Glutamatergic neuron (in vitro differentiated cells): ENCODE measurements around the gene MEX3B. TPM values are rescaled to one million over a fixed set of nuclear protein-coding genes. Genes with fewer than 3 reads are reported as not detected.

Experiments
- DNase-seq: peaks from one replicate; pipeline ENCODE4 v3.0.0; 2022
- H3K27ac Mint-ChIP-seq: one replicate; pipeline ENCODE4 v1.8.0; 2020; ENCODE audit warnings: mild to moderate bottlenecking, mixed read lengths, inconsistent platforms; ENCODE audit not compliant: unreplicated experiment
- H3K27me3 Mint-ChIP-seq: one replicate; pipeline ENCODE4 v1.8.0; 2020; ENCODE audit warnings: mild to moderate bottlenecking, moderate library complexity, mixed read lengths, inconsistent platforms; ENCODE audit not compliant: unreplicated experiment
- H3K36me3 Mint-ChIP-seq: one replicate; pipeline ENCODE4 v1.8.0; 2020; ENCODE audit warnings: mild to moderate bottlenecking, mixed read lengths, inconsistent platforms; ENCODE audit not compliant: unreplicated experiment
- H3K4me1 Mint-ChIP-seq: one replicate; pipeline ENCODE4 v1.8.0; 2020; ENCODE audit warnings: mild to moderate bottlenecking, low read depth, mixed read lengths, inconsistent platforms; ENCODE audit not compliant: unreplicated experiment
- H3K4me3 Mint-ChIP-seq: one replicate; pipeline ENCODE4 v1.8.0; 2020; ENCODE audit warnings: mild to moderate bottlenecking, mixed read lengths, inconsistent platforms; ENCODE audit not compliant: unreplicated experiment
- H3K9me3 Mint-ChIP-seq: one replicate; pipeline ENCODE4 v1.8.0; 2020; ENCODE audit warnings: mild to moderate bottlenecking, moderate library complexity, mixed read lengths, inconsistent platforms; ENCODE audit not compliant: unreplicated experiment
- long read RNA-seq: library from polyadenylated mRNA; unstranded; transcript quantifications from one replicate; pipeline ENCODE4 v2.0.0, GENCODE V29; 2020; ENCODE audit not compliant: unreplicated experiment
- total RNA-seq: library from RNA; stranded (reverse); fragmentation: NEBNext Ultra II Directional; extraction: Animal tissue kit (Norgen Biotek cat#: 25700); gene quantifications from one replicate; pipeline ENCODE4 v1.2.1, GENCODE V29; 2021; ENCODE audit not compliant: unreplicated experiment
- TF ChIP-seq, protein P1 (sequence below): fragments of 200-600 bp; sonication (generic); IDR thresholded peaks from one replicate; pipeline ENCODE4 v1.5.0; 2021; ENCODE audit not compliant: partially characterized antibody, unreplicated experiment

MEX3B gene
- total RNA-seq, result 96.2 TPM
- long read RNA-seq, full-length matches to known transcripts, result 6 of 6 reads
- long read RNA-seq, partial matches to known transcripts, result 0 of 6 reads
- long read RNA-seq, other reads (novel, unspliced or antisense), result 0 of 6 reads

DNA sequence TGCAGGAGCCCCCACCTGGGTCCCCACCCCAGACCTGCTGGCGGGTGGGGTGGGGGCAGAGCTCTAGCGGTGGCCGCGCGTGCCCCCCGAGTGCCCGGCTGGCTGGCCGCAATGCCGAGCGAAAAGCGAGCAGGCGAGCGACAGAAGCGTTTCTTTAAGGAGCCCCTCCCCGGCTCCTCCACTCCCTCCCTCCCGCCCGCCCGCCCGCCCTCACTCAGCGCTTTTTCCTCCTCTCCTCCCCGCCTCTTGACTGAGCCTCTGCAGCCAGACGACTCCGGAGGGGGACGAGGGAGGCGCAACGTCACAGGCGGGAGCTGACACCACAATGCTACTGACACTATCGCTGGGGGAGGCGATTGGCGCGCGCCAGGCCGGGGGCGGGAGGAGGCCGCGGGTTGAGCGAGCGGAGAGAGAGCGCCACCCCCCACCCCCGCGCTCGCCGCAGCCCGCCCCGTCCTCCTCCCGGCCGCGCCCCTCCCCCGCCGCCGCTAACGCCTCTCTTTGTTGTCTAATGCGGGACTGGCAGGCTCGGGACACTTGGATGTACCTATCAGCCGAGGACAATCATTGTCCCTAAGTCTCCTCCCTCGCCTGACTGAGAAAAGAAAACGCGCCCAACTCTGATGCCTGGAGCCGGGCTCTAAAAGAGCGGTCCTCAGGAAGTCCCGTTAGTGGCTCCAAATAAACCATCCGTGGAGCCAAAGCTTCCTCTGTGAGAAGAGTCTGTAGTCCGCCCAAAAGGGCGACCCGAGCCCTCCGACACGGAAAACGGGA, at the start of gene MEX3B:
Gene MEX3B, minus strand, starts transcription at position 127 of the 774 bp plus-strand sequence. CDS start 313 bp downstream, outside the sequence.
- peaks cover 19% of the 10 kb centered on the region for H3K4me1 Mint-ChIP-seq
- peak within 1 kb of the TSS; percentile 99 for H3K4me3 Mint-ChIP-seq
- peak; percentile 98 for DNase-seq
- H3K36me3 Mint-ChIP-seq, result peaks cover 4% of the 10 kb centered on the region
- H3K27ac Mint-ChIP-seq, result peak within 1 kb of the TSS; percentile 98
- H3K9me3 Mint-ChIP-seq, result peaks cover 30% of the 10 kb centered on the region
- TF ChIP-seq, protein P1, sequence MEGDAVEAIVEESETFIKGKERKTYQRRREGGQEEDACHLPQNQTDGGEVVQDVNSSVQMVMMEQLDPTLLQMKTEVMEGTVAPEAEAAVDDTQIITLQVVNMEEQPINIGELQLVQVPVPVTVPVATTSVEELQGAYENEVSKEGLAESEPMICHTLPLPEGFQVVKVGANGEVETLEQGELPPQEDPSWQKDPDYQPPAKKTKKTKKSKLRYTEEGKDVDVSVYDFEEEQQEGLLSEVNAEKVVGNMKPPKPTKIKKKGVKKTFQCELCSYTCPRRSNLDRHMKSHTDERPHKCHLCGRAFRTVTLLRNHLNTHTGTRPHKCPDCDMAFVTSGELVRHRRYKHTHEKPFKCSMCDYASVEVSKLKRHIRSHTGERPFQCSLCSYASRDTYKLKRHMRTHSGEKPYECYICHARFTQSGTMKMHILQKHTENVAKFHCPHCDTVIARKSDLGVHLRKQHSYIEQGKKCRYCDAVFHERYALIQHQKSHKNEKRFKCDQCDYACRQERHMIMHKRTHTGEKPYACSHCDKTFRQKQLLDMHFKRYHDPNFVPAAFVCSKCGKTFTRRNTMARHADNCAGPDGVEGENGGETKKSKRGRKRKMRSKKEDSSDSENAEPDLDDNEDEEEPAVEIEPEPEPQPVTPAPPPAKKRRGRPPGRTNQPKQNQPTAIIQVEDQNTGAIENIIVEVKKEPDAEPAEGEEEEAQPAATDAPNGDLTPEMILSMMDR, result no peak
- H3K27me3 Mint-ChIP-seq, result peaks cover 34% of the 10 kb centered on the region

DNA sequence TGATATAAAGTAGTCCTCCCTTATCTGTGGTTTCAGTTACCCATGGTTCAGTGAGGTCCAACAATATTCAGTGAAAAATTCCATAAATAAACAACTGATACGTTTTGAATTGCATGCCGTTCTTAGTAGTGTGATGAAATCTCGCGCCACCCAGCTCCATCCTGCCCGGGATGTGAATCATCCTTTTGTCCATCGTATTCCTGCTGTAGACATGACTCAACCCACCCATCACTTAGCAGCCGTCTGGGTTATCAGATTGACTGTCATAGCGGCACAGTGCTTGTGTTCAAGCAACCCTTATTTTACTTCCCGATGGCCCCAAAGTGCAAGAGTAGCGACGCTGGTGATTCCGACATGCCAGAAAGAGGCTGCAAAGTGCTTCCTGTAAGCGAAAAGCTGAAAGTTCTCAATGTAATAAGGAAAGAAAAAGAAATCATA, 48.0 kb upstream of the MEX3B start:
- H3K27me3 Mint-ChIP-seq, result peaks cover 4% of the 10 kb centered on the region
- H3K27ac Mint-ChIP-seq, result no peak overlapping the region
- peaks cover 1% of the 10 kb centered on the region for H3K9me3 Mint-ChIP-seq
- H3K4me1 Mint-ChIP-seq, result no peaks in the 10 kb centered on the region
- TF ChIP-seq, protein P1, result no peak
- H3K4me3 Mint-ChIP-seq, result no peak overlapping the region
- no peak for DNase-seq
- H3K36me3 Mint-ChIP-seq, result peaks cover 4% of the 10 kb centered on the region

DNA sequence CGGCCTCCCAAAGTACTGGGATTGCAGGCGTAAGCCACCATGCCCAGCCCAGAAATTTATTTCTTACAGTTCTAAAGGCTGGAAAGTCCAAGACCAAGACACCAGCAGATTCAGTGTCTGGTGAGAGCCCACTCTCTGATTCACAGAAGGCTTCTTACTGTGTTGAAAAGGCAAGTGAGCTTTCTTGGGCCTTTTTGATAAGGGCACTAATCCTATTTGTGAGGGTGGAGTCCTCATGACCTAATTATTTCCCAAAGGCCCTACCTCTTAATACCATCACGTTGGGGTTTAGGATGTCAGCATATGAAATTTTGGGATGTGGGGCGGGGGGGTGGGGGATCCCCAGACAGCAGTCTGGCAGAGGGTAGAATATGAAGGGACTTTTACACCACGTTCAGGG, 47.5 kb upstream of the MEX3B start:
- TF ChIP-seq, protein P1, result no peak
- no peak overlapping the region for H3K27ac Mint-ChIP-seq
- DNase-seq, result no peak
- H3K4me1 Mint-ChIP-seq, result no peaks in the 10 kb centered on the region
- no peak overlapping the region for H3K4me3 Mint-ChIP-seq
- peaks cover 4% of the 10 kb centered on the region for H3K36me3 Mint-ChIP-seq
- H3K27me3 Mint-ChIP-seq, result peaks cover 1% of the 10 kb centered on the region
- peaks cover 1% of the 10 kb centered on the region for H3K9me3 Mint-ChIP-seq

DNA sequence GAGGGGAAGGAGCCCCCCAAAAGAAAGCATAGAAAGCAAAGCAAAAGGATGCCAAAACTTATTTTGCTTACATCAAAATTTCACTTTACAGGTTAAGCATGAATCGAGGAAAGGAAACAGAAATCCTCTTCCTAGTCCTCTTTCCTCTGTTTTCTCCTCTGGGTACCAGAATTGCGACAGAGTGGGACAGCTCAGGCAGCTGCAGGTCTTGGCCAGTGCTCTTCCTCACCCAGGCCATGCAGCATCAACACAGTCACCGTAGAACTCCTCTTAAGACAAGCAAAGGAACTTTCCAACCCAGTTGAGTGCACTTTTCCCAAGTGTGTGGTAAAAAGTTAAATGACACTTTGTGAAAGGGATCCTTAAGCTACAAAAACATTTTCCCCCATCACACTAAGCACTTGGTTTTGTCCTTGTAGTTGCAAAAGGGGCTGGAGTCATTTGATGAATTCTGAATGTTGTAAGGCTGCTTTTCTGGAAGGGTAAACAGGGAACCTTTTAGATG, 45.9 kb upstream of the MEX3B start:
- no peaks in the 10 kb centered on the region for H3K4me1 Mint-ChIP-seq
- H3K4me3 Mint-ChIP-seq, result no peak overlapping the region
- TF ChIP-seq, protein P1, result no peak
- H3K9me3 Mint-ChIP-seq, result peaks cover 4% of the 10 kb centered on the region
- H3K27me3 Mint-ChIP-seq, result peaks cover 5% of the 10 kb centered on the region
- DNase-seq, result no peak
- peaks cover 4% of the 10 kb centered on the region for H3K36me3 Mint-ChIP-seq
- H3K27ac Mint-ChIP-seq, result no peak overlapping the region
